GM03348 (cell line): ENCODE data around the gene DUSP28.

Experiments
- DNase-seq: peaks from one replicate; pipeline ENCODE4 v3.0.0; 2012; ENCODE audit warnings: low spot score

The DUSP28 gene

DNA sequence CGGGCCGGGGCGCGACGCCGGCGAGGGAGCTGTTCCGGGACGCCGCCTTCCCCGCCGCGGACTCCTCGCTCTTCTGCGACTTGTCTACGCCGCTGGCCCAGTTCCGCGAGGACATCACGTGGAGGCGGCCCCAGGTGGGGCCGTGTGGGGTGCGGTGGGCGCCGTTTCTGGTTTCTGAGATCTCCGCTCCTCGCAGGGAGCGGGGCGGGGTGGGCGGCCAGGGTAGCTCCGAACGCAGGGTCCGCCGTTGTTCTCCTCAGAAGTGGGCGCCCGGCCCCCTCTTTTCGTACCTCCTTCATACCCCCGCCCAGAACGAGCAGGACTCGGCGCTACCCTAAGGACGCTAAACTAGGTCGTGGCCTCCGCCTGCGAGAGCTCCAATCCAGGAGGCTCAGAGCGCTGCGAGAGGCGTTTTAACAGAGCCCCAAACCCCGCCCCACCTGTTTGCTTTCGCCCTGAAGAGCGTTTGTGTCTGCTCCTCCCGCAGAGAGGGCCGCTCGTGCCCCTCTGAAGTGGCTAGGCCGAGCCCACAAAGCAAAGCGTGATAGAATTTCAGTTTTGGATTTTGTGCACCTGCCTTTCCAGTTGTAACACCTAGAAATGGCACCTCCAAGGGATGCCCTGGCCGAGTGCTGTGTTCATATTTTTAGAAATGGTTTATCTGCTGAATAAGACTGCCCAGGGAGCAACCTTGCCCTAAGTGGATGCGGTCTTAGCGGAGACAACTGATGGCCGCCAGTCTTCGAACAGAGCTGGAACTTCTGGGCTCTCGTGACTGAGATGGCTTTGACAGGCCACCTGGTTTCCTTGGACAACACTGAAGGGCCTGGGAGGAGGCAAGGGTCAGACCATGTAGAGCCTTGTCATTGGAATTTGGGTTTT is 27.0 kb downstream of the DUSP28 start:
- peak; percentile 53 for DNase-seq

DNA sequence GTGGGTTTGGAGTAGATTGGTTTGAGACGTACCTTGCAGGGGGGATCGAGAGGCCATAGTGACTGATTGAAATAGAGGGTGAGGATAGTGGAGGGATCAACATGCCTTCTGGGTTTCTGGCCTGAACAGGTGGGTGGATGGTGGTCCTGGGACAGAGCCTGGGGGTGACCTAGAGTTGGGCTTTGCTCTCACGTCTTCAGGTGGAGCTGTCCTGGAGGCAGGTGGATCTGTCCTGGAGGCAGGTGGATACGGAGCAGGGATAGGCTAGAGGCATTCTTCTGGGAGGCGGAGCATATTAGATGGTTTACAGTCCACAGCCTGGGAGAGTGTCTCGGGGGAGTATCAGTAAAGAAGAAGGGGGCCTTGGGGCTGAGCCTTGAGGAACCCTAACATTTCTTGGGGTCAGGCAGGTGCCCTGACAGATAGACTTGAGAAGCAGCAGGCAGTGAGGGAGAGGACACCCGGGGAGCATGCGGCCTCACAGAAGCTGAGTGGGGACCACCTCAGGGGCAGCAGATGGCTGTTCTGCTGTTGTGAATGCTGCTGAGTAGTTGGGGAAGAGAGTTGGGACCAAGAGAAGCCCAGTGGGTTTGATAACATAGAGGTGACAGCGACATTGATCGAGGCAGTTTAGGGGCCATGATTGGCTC is 28.0 kb downstream of the DUSP28 start:
- DNase-seq, result no peak

DNA sequence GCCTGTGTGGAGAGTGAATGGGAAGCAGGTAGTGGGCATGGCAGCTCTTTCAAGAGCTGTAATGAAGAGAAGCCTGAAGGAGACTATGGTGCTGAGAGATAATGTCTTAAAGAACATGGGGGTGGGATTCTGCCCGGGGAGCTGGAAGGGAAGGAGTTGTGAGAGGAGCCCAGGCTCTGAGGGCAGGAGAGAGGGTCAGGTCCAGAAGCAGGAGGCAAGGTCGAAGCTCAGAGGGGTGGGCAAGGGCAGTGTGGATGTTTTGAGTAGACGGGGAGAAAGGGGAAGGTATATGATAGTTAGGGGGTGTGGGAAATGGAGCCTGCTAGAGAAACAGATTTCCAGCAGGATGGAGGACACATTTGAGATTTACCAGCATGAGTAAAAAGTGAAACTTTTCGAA is 28.5 kb downstream of the DUSP28 start:
- no peak for DNase-seq

DNA sequence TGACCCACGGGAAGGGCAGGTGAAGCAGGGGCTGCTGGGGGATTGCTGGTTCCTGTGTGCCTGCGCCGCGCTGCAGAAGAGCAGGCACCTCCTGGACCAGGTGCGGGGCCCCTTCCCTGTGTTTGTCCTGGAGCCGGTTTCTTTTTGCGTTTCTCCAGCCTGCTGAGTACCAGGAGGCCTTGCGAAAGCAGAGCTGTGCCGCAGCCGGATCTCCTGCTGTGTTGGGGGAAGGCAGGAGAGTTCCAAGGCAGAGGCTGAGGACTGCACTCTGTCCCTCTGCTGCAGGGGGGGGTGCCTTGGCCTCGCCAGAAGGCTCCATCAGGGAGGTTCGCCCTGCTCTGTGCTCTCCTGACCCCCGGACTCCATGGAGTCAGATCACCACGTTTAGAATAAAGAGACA is 29.2 kb downstream of the DUSP28 start:
- no peak for DNase-seq

DNA sequence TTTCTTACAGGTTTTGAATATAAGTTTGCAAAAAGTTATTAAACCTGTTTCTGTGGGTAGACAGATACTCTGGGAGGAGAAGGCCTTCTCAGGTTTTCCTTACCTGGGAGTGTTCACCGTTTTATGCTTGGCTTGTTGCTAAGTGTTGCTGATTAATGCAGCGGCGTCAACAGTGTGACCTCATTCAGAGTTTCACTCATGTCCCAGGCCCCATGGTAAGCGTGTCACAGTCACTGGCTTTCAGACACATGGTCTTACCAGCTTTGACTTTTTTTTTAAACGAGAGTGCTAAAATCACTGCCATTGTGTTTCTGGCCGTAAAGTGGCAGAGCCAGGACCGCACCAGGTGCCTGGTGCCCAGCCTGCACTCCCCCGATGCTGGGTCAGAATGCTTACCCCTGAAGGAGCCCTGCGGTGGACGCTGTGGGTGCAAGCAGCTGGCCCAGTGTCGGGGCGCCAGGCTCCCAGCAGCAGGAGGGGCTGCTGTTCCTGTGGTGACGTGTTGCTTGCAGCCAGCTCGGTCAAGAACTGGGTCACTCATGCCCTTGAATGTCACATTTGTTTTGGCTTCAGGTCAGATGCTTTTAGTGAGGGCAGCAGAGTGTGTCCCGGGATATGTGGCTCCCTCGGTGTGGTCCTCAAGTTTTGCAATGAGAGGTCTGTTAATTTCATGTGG is 29.8 kb downstream of the DUSP28 start:
- DNase-seq, result no peak

DNA sequence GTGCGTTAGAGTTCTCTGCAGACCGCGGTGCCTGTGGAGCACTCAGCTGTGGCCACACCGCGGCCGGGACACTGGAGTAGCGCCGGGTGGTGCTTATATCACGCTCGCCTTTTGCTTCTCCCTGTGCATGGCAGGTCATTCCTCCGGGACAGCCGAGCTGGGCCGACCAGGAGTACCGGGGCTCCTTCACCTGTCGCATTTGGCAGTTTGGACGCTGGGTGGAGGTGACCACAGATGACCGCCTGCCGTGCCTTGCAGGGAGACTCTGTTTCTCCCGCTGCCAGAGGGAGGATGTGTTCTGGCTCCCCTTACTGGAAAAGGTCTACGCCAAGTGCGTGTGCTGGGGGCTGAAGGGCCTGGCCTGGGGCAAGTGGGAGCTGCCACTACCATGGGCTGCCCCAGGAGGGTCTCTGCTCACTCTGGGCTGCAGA is 30.5 kb downstream of the DUSP28 start:
- no peak for DNase-seq

DNA sequence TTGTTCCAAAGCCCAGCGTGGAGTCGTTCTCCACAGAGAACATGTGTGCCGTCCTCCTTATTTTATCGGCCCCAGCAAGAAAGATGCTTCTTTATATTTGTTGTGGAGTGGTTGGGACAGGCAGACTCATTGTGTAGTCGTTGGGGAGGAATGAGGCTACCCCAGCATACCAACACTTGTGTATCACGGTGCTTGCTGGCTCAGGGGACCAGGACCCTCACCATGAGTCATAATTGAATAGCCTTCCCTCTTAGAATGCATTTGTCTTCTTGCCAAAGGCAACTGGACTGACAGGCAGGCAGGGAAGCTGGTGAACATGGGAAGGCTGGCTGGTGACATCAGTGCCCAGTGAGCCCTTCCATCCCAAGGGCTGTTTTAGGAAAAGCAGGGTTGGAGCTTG is 31.1 kb downstream of the DUSP28 start:
- DNase-seq, result no peak

DNA sequence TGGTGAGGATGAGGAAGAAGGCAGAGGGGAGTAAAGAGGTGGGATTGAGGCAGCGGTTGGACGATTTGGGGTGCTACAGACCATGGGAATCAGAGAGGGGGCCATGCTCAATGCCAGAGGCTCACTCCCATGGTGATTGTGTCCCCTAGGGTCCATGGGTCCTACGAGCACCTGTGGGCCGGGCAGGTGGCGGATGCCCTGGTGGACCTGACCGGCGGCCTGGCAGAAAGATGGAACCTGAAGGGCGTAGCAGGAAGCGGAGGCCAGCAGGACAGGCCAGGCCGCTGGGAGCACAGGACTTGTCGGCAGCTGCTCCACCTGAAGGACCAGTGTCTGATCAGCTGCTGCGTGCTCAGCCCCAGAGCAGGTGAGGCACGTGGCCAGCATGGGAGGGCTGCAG is 31.6 kb downstream of the DUSP28 start:
- DNase-seq, result no peak

DNA sequence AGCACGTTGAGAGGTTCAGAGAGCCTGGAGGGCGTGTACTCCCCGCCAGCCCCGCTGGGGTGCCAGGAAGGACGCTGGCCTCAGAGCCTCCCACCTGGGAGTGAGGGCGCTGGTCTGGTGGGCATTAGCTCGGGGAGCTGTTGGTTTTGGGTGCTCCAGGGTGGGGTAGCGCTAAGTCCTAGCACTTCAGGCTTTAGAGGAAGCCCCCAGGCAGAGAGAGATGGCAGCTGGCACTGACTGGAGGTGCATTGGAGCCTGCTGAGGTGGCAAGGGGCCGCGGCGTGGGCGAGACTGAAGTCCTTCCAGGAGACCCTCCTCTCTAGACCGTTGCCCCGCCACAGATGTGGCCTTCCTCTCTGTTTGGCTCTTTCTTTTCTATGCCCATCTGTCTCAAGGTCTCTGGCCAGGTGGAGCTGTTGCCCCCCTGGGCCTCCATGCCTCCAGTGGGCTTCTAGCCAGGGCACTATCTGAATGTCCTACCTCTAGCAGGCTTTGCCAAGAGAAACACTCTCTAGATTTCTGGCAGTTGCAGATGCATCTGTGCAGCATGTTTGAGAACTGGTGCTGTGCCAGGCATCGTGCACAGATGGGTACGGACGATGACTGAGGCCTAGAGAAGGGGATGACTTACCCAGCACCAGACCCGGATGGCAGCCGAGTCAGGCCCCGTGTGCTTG is 33.0 kb downstream of the DUSP28 start:
- DNase-seq, result no peak

DNA sequence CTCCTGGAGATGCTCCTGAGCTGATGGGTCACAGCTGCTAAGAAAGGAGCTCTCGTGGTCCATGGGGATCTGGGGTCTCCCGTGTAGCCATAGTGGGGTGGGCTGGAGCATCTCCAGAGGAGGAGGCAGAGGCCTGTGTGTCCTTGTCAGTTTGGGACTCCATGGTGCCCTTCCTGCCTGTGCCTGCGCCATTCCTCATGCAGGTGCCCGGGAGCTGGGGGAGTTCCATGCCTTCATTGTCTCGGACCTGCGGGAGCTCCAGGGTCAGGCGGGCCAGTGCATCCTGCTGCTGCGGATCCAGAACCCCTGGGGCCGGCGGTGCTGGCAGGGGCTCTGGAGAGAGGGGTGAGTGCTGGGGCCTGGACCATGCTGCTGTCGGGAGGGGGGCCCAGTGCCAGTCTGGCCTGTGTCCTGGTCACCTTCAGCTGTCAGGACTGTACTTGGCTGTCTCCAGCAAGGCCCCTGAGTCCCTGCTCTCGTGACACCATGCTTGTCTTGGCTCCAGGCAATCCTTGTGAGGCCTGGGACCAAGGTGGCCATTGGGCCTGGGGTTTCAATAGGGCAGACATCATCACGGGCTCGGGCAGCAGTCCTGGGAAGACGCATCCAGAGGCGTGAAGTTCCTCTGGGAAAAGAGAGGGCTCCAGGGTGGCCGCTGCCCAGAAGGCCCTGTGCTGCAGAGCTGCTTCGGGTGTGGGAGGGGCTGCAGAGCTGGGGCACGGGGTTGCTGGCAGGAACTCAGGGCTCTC is 33.7 kb downstream of the DUSP28 start:
- DNase-seq, result no peak

DNA sequence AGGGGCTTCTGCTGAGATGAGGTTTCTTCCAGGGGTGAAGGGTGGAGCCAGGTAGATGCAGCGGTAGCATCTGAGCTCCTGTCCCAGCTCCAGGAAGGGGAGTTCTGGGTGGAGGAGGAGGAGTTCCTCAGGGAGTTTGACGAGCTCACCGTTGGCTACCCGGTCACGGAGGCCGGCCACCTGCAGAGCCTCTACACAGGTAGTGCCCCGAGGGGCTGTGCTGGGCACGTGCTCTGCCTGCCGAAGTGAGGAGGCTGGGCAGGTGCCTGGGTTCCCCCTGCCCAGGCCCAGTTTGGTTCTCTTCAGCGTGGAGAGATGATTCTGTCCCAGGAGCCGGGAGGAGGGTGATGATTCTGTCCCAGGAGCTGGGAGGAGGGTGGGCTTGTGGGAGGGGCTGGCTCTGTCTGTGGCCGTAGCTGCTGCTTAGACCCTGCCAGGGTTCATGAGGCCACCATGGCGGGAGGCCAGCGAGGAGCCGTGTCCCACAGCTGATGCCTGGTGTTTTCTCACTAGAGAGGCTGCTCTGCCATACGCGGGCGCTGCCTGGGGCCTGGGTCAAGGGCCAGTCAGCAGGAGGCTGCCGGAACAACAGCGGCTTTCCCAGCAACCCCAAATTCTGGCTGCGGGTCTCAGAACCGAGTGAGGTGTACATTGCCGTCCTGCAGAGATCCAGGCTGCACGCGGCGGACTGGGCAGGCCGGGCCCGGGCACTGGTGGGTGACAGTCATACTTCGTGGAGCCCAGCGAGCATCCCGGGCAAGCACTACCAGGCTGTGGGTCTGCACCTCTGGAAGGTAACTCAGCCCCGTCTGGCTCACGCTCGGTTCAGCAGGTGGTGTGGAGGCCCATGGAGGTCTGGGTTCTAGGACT is 34.6 kb downstream of the DUSP28 start:
- no peak for DNase-seq

DNA sequence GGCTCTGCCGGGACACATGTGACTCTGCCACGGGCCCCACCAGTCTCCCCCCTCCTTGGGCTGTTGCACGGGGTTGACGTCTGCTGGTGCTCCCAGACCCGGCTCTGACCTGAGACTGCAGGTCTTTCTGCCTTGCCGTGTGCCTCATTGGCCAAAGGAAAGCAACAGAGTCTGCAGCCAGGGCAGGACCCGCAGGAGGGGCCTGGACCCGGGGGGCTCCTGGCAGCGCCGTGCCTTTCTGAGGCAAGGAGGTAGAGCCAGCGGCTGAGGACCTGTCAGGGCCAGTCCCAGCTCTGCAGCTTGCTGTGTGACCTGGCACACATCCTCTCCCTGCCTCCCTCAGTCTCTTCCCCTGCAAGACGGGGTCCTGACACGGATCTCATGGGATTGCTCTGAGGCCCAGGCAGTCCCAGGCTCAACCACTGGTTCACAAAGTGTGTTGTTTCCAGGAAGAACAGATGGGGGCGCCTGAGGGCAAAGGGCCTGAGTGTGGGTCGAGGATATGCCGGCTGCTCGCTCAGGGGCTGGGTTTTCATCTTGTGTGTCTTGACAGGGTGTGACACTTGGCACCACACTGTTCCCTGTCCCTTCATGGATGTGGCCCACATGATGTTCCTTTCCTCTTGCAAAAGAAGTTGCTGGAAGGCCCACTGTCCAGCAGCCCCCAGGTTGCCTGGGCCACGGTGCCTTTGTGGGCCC is 35.4 kb downstream of the DUSP28 start:
- DNase-seq, result no peak

DNA sequence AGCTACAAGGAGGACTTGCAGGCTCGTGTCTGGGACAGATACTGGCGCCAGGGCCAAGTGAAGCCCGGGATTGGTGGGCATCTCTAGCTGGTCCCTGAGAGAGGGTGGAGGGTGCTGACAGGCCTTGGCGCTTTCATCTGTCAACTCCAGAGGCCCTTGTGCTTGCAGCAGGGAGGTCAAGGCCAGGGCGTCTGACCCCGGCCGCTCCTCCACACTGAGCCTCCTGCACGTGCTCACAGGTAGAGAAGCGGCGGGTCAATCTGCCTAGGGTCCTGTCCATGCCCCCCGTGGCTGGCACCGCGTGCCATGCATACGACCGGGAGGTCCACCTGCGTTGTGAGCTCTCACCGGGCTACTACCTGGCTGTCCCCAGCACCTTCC is 35.9 kb downstream of the DUSP28 start:
- no peak for DNase-seq

DNA sequence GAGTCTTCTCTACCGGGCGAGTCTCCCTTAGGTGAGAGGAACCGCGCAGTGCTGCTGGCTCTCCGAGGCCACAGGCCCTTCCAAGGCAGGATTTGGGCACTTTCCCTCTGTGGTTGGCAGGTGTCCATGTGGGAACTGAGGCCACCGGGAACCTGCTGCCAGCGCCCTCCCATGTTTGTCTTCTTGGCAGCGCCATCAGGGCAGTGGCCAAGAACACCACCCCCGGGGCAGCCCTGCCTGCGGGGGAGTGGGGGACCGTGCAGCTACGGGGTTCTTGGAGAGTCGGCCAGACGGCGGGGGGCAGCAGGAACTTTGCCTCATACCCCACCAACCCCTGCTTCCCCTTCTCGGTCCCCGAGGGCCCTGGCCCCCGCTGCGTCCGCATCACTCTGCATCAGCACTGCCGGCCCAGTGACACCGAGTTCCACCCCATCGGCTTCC is 36.4 kb downstream of the DUSP28 start:
- DNase-seq, result no peak

DNA sequence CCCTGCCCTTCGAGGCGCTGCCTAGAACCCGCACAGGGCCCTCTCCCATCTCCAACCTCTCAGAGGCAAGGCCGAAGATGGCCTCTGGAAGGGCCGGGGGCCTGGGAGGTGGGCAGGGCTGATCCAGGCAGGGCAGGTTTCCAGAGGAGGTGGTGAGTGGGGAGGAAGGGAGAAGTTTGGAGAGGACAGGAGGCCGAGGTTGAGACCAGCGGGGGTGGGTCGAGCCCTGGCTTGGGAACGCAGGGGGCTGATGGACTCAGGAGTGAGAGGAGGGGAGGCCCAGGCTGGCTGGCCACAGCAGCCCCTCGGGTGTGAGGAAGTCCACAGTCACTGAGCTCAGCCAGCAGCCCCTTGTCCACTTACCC is 36.9 kb downstream of the DUSP28 start:
- no peak for DNase-seq

DNA sequence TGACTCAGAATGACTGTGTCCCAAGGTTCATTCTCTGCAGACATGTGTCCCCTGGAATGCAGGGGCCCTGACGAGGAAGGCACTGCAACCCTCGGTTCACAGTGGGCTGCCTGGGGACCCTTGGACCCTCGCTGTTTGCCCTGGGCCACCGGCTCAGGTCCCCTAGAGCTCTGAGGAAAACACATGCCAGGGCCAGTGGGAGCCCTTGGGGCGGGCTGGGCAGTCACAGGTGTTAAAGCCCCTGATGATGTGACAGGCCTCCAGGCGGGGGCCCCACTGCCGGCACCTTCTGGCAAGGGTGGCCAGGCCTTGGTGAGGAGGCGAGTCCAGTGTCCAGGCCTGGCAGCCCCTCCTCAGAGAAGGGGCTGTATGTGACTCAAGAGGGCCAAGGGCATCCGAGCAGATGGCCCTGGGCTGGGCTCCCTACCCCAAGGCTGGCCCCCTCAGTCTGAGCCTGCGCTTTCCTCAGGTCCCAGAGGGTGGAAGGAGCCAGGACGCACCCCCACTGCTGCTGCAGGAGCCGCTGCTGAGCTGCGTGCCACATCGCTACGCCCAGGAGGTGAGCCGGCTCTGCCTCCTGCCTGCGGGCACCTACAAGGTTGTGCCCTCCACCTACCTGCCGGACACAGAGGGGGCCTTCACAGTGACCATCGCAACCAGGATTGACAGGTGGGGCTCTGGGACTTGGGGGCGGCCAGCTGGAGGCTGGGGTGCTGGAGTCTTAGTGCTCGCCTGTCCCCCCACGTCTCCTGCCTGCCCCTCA is 37.4 kb downstream of the DUSP28 start:
- no peak for DNase-seq

DNA sequence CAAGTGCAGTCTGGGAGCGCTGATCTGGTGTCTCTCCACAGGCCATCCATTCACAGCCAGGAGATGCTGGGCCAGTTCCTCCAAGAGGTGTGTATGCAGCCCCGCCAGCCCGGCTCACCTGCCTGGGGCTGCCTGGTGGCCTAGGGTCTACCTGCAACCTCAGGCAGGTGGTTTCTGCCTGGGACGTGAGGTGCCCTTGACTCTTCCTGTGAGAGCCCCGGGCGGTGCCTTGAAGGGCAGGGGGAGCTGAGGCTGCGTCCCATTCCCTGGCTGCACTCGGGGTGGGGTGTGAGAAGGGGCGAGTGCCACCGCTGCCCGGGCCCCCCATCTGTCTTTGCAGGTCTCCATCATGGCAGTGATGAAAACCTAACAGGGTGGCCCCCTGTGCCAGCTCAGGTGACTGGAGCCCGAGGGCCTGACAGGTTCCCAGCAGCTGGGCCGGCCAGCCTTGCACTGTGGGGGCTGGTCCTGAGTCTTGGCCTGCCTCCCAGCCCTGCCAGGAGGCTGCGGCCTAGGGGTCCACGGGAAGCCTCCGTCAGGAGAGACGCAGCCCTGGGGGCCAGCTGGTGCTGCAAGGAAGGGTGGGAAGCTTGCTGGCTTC is 38.3 kb downstream of the DUSP28 start:
- no peak for DNase-seq

DNA sequence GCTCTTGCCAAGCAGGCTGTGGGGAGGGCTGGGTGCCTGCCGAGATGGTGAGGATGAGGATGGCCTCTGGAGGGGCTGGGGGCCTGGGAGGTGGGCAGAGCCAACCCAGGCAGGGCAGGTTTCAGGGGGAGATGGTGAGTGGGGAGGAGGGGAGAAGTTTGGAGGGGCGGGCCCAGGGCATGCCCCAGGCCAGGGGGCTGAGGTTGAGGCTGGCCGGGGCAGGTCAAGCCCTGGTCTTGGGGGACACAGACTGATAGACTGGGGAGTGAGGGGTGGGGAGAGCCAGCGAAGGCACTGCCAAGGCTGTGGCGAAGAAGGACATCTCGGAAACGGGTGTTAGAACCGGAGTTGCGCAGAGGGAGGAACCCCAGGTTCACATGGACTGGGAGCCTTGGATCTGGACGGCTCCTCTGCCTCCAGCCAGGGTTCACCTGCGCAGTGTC is 39.0 kb downstream of the DUSP28 start:
- DNase-seq, result no peak

DNA sequence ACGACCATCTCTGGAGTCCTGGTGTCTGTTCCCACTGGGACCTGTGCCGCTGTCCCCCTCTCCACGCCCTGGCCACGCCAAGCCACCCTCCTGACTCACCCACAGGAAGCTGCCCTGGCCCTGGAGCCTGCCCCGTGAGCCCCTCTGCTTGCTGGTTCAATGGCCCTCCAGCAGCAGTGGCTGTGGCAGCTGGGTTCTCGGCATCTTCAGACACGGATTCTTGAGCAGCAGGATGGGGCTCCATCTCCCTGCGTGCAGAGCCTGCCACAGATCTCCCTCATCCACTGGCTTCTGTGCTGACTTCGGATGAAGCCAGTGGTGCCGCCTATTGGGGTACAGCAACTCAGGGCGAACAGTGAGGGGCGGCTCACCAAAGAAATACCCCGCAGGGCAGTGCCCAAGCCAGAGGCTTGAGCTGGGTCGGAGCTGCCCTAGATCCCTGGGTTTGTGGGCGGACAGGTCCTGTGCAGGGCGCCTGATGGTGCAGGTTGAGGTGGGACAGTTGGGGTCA is 40.3 kb downstream of the DUSP28 start:
- no peak for DNase-seq
